Measurements from ENCODE around the gene GAL3ST1.

DNA sequence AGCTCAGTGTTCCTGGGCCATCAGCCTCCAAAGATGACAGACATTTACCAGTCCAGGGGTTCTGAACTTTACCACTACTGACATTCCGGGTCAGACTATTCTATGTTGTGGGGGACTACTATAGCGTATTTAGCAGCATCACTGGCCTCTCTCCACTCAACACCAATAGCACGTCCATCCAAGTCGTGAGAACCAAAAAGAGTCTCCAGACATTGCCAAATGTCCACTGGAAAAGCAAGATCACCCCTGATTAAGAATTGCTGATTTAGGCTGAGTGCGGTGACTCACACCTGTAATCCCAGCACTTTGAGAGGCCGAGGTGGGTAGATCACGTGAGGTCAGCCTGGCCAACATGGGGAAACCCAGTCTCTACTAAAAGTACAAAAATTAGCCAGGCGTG lies 11.9 kb upstream of the GAL3ST1 start:
- no peak for TF ChIP-seq CHD2 (IDR thresholded peaks at IDR 0.05; ENCODE audit: borderline replicate concordance, low read depth, low read length)
- TF ChIP-seq SPI1 (IDR thresholded peaks at IDR 0.05; ENCODE audit: borderline replicate concordance, insufficient read depth, low read depth, low read length) = no peak
- no peak for TF ChIP-seq CTCF (IDR thresholded peaks at IDR 0.05 in 2 of 3, conservative IDR thresholded peaks at IDR 0.05 in 1 of 3; ENCODE audit: control insufficient read depth in 2 of 3, extremely low read depth in 1 of 3, insufficient read depth in 1 of 3, low read depth in 3 of 3, low read length in 3 of 3)
- TF ChIP-seq POLR2A (IDR thresholded peaks at IDR 0.05; ENCODE audit: low read depth, low read length) = no peak
- TF ChIP-seq HDGF (IDR thresholded peaks at IDR 0.05) = no peak
- no peak for TF ChIP-seq CREM (IDR thresholded peaks at IDR 0.05; ENCODE audit: low read depth)
- no peak for TF ChIP-seq RCOR1 (conservative IDR thresholded peaks at IDR 0.05; ENCODE audit: low read depth, low read length)
- TF ChIP-seq YY1 (IDR thresholded peaks at IDR 0.05; ENCODE audit: low read depth, low read length) = no peak
- no peak for TF ChIP-seq SIN3A (IDR thresholded peaks at IDR 0.05; ENCODE audit: low read depth, low read length)
- TF ChIP-seq ZNF592 (IDR thresholded peaks at IDR 0.05) = no peak
- TF ChIP-seq ZNF274 (IDR thresholded peaks at IDR 0.05; ENCODE audit: insufficient read depth, insufficient read length) = no peak
- no peak for TF ChIP-seq SRF (IDR thresholded peaks at IDR 0.05; ENCODE audit: low read depth in 2 of 2, low read length in 2 of 2)

All from GM12878 (cell line).